Stimulated activated CD8-positive, alpha-beta memory T cell treated with anti-CD3 and anti-CD28 coated beads, Interleukin-2, amount 100 ng/mL, for 48 hours (primary cell): ENCODE measurements around the gene GRB10.

Source experiments
- DNase-seq, 2 donors: peaks; one replicate each; pipeline ENCODE4 v3.0.0-alpha.2; 2020; ENCODE audit warnings: low read depth in 2 of 2

GRB10 gene

DNA sequence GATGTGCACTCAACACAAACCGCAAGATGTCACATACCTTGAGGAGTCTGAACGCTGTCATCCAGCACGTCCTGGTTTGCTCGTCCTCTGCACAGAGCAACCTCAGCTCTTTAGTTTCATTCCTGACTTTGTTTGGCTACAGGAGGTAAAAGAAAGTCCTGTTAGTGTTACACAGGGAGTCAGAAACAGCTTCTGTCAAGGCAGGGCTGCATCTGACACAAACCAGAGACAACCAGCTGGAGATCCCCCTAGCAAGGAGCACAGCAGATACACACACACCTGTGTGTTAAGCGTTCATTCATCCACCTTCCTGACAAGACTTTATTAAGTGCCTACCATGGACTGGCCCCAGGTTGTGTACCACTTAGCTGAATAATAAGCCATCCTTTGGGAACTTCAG, 170.0 kb downstream of the GRB10 start:
- no peak for DNase-seq

DNA sequence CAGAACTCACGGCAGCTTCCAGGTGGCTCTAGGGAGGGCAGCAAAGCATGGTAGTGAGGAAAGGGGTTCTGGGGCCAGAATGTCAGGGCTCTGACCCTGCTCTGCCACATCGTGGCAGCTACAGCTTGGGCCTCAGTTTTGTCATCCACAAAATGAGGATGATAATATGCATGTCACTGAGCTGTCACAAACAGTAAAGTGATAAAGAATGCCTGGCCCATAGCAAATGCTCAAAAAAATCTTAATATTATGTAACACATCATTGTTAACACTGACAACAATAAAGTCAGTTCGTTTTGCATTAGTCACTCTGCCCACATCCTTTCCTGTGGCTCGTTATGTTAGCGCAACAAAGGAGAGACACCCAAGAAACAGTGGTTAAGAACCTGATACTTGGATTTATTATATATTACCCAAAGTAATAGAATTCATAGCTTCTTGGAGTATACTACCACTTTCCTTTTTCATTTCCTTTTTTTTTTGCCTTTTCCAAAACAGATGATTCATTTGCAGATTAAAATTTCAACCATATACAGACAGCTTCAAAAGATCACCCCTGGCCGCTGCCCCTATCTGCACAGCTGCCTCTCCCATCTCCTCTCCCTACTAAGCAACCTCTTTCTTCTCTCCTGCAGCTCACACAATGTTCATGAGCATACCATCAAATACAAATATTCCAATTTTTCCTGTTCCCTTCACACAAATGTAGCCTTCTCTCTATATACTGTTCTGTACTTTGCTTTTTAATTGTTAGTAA, 172.0 kb downstream of the GRB10 start:
- DNase-seq: no peak

DNA sequence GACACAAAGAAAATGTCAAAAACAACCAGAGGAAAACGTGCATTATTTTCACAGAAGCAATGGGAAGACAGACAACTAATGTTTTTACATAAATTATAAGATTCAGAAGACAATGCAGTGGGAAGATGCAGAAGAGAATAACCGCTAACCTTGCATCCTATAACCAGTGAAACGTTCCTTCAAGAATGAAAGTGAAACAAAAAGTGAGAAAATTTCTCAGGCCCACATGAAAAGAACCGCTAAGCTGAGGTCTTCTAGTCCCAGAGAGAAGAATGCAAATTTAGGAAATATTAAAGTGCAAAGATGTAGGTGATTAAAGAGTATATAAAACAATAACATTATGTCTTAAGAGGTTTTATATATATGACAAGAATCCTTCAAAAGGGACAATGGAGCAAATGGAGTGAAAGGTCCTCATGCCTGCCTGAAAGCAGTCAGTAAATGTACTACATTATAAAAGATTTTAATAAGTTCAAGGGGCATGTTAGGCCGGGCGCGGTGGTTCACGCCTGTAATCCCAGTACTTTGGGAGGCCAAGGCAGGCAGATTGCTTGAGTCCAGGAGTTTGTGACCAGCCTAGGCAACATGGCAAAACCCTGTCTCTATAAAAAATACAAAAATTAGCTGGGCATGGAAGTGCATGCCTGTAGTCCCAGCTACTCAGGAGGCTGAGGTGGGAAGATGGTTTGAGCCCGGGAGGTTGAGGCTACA, 174.3 kb downstream of the GRB10 start:
- no peak for DNase-seq

DNA sequence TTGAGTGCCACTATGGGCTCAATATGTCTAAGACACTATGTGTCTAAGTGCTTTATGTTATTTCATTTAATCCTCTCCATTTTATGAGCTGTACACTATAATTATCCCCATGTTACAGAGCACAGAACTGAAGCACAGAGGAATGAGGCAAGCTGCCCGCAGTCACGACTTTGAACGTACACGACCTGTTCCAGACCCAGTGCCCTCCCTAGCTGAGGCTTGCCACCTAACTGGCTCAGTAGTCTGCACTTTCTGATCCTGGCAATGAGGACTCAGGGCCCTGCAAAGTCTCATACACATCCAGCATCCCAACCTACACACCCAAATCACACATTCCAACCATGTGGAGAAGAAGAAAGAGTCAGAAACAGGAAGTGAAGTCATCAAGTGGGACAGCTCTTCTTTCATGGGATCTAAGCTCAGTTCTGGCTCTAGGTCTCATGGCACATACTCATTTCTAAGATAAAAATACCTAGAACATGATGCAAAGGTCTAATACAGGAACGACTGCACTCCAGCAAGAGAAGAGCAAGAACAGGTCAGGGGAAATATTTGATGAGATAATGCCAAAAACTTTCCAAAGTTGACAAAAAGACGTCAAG, 175.1 kb downstream of the GRB10 start:
- DNase-seq: no peak

DNA sequence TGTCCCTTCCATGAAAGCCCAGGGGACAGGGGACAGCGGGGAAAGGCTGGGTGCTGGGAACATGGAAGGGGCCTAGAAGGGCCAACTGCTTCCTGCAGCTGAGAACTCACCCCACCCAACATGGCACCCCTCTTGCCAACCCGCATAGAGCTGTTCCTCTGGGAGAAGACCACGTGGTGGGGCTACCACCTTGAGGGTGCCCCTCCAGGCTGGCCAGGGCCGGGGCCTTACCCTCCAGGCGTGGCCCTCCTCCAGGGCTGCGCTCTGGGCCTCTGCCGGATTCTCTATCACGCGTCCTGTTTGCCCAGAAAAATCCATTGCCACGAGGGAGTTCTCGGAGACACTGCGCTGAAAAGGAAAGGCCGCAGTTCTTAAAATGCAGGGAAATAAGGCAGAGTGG, 177.6 kb downstream of the GRB10 start:
- DNase-seq: no peak

DNA sequence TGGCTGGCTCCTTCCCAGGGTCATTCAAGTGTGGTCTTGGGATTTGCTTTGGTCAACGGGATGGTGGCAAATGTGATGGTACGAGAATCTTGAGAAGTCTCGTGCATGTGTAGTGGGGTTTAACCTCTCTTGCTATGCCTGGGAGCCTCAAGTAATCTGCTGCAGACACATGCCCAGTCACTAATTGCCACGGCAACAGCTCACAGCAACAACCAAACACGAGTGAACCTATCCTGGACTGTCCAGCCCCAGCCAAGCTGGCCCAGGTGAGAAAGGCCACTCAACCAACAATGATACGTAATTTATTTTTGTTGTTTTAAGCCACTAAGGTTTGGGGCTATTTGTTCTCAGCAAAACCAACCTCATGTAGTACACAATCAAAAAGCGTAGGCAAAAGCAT, 179.4 kb downstream of the GRB10 start:
- no peak for DNase-seq

DNA sequence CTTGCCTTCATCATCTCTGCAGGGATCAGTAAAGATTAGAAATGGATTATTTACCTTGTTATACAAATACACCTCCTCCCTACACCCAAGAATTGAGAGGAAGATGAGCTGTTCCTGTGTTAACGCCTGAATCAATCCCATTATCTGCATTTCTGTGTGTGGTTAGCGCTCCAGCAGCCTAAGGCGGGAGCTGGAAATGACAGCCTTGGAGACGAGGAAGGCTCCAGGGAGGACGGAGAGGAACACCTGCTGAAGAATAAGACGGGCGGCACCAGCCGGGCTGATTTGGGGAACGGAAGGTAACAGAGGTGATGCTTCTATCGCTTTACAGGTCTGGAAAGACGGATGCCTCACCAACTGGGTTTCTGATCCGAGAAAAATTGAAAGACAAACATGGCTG, 183.3 kb downstream of the GRB10 start:
- no peak for DNase-seq

DNA sequence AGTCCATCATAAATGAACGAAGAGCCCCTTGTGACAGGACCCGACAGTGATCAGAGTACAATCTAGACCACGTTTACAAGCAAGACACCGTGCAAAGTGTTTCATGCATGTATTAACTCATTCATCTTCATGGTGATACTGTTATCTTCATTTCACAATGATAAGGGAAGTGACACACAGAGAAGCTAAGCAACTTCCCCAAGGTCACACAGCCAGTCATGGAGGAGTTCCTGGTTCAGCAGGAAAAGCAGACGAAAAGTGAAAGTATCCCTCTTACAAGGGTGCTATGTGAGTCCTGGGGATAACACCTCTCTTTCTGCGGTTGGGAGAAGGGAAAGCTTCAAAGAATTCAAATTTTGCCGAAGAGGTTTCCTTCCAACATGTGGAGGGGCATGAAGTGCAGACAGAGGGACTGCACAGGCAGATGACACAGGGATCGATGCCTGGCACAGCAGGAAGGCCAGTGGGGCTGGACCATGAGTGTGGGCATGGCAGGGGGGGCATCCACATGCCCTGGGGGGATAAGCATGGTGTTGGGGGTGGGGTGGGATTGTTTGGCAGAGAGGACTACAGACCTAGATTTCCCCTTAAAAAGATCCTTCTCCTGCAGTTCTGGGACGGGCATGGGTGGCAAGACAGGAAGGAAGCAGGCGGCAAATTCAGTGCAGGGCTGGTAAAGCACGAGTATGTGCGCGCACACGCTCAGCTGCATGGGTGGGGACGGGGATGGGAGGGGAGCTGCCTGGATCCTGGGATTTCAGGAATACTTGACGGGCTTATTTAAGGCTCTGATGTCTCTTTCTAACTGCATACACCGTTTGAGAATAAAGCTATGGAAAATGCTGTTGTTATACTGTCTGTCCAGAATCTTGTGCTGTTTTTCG, 184.0 kb downstream of the GRB10 start:
- no peak for DNase-seq

DNA sequence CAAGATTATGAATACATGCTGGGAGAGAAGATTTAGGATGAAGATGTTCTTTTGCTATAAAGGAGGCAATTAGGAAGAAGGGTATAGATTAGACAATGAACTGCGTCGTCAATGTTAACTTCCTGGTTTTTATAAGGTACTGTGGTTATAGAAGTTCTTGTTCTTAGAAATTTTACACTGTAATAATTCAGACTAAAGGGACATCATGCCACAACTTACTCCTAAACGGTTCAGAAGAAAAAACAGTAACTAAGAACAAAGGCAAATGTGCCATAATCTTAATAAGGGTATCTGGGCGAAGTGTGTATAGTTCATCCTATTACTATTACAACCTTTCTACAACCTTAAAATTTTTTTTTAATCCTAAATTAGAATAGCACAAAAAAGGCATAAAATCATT, 186.2 kb downstream of the GRB10 start:
- DNase-seq: no peak

DNA sequence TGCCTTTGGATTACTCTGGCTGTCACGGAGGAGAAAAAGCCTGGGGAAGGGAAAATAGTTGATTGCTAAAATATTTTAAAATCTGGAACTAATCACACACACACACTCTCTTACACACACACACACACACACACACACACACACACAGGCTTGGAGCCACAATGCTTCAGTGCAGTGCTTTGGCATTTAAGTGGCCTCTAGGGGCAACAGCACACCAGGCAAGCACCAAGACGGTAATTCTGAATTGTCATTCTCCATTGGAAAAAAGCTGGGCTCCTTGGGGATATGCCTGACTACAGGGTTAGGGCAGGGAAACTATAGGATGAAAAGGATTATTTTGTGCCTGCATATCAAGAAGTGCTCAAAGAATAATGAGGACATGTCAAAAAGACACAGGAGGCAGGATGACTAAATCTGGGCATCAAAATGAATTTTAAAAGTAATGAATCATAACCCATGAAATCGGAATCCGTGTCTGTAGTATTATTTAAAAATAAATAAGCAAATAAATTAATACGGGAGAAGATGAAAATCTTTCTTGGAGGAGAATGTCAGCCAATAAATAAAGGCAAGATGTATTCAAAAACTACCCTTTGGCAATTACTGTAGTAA, 187.1 kb downstream of the GRB10 start:
- DNase-seq: no peak

DNA sequence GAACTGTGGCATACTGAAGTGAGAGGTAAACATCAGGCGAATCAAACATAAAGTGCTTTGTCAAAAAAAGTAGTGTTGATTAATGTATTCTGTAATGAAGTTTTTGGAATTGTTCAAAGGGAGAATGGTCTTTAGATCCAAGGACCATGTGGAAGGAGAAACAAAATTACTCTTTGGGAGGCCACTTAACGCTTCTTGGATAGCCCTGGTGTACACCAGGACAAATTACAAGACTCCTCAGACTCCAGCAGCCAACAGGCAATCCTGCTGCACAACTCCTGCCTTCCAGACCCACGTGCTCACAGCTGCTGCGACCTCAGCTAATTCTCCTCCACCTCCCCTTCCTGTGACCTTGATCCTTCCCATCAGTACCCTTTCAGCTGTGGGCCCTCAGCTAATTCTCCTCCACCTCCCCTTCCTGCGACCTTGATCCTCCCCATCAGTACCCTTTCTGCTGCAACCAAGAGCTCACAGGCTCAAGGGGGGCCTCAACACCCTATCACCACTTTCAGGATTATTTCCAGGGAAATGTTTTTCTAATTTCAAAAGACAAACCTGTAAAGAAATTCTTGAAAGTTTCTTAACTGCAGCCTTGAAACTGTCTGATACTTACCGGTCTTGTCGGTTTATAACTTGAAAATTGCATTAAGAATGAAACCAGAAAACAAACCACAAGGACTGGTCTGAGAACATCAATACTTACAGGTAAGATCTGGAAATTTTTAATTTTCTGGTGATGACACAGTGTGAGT, 187.8 kb downstream of the GRB10 start:
- no peak for DNase-seq

DNA sequence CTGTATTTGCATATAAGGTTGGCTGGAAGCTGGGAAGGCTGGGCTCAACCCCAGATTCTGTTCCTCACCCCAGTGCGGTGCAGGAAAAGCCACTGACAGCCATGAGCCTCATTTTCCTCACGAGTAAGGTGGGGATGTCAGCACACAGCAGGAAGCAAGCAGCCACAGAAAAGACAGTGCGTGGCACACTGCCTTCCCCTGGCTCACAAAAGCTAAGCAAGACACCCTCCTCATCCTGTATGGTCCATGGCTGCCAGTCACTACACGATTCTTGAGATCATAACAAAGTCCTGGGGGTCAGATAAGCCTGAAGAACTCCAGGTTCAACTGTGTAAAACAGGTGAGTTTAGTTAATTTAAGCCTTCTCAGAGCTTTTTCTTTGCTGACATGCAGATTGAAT, 188.6 kb downstream of the GRB10 start:
- DNase-seq: no peak

DNA sequence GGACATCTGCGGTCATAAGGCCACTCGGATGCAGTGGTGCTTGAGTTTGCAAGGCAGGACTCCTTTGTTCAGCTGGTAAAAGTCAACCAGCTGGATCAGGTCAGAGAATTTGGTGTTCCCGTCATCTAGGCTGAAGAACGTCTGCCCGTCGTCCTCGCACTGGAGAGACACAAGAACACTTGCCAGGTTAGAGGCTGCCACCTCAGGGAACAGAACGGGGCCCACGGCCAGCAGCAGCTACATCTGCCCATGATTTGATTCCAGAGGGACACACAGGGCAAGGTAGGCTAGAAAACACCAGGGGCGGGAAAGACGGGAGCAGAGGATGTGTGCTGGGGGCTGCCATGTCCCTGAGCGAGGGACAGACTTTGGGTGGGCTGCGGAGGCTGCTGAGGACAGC, 189.8 kb downstream of the GRB10 start:
- no peak for DNase-seq

DNA sequence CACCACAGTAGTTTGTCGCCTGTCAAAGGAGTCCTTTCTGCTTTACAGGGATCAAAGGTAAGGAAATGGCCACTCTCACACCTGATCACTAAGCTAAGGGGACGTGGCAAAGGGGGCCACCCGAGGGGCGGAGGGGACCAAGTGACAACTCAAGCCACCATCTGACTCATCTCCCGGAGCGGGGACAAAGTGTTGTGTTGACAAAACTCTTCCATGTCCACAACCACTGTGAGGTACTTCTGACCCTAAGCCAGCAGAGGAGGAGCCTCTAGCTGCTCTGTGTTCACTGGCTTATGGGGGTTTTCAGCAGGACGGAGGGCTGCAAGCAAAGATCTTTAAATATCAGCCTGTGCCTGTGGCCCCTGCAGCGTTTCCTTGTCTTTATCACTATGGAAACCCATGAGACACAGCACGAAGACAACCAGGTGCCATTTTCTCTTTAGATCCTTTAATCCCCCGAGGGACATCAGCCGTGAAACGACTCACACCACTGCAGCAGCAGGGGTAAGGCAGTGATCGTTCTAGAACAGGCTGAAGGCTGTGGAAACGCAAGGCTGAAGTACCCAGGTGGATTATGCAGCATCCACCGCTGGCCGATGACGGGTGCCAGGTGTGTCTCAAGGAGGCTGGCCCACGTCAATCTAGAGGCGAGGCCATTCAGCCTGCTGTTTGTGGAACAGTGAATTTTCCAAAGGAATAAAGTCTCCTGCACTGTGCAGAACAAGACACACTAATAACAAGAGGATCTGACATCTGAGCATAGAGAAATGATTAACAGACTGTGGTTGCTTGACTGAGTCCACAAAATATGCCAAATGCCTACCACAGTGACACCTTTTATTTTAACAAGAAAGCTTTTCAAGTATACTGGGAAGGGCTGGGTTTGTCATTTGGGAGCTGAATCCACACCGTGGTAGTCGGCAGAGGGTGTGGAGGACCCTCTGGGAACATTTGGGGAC, 190.9 kb downstream of the GRB10 start:
- no peak for DNase-seq

DNA sequence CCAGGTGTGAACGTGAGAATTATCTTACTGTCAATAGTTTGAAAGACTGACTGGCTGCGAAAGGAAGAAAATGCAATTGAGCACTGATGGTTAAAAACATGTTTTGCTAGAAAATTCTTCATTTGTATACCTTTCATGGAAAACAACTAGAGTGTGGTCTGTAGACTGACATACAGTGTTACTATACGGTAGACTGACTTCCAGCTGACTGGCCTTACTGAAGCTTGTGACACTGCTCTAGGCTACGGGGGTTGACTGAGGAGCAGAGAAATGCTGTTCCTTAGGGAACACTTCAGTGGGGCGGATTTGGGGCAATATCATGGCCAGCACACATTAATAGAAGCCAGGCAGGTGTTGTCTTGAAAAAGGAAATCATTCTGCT, 191.6 kb downstream of the GRB10 start:
- no peak for DNase-seq

DNA sequence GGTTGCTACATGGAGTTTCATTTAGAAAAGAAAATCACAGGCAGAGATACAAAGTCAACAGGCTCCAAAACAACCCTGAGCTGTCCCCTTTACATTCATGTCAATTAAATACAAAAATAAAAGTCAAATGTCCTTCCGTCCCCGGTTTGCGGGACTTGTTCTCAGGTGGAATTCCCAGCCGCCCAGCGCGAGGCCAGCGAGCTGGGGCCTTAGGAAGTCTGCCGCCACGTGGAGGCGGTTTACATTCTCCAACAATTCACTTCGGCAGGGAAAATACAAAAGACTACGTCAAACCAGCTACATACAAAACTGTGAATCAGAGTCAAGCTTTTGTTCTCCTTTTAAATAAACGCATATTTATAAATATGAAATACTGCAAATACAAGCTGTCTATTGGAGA, 192.2 kb downstream of the GRB10 start:
- no peak for DNase-seq

DNA sequence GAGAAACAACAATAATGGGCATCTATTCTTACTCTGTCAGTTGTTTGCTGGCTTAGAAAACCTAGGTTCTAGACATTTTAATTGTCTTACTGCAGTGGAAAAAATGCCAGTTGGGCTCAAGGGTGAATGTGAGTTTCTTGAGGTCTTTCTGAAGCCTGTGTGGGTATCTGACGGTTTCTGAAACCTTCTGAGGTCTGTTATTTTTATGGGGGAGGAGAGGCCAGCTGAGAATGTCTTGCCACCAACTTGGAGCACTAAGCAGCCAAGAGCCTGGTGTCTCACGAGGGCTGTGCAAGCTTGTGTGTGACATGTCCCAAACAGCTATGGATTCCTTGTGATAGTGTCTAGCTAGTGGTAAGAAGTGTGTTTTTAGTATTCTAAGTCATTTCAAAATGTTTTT, 193.3 kb downstream of the GRB10 start:
- DNase-seq: no peak

DNA sequence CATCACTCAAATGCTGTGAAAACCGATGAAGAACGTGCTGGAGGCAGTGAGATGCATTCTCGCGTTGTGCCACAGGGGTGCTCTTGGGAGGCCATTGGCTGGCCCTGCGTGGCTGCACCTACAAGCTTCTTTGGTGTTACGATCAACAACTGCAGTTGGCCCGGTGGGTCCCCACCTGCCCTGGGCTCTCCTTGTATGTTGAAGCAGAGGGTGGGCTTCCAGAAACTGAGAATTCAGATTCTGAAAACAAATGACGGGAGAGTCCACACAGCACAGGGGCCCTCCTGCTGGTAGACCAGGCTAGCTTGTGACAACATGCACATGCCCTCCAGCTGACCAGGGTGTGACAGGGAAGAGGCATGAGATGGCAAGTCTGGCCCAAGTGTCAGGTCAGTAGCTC, 193.8 kb downstream of the GRB10 start:
- DNase-seq: no peak

DNA sequence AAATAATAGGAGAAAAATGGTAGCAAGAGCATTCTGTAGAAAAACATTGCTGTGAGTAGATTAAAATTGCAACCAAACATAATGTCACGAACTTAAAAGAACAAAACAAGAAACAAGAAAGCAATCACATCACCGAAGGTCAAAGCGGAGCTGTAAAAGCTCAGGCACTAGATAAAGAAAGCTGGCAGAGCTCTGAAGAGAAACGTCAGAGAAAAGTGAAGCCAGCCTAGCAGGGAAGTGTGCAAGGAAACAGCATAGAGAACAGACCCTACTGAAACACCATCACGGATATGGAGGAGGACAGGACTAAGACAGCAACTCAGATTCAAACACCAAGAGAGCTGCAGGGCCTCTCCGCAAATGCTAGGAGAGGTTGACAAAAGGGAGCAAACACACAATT, 195.0 kb downstream of the GRB10 start:
- DNase-seq: no peak
